RWPE1 (cell line): ENCODE data around the gene ZSWIM3.

ENCODE experiments used
- CTCF ChIA-PET: fragments of 350-600 bp; sonication (Branson Sonifier 250); formaldehyde crosslinking; extraction: SDS; loops from one replicate; lab custom pipeline; 2021; lab: Yijun Ruan, JAX
- POLR2A ChIA-PET: fragments of 400-600 bp; formaldehyde crosslinking; extraction: SDS; loops from one replicate; lab custom pipeline; 2020; ENCODE audit warnings: antibody characterized with exemption; ENCODE audit not compliant: low non-redundant PET; lab: Yijun Ruan, JAX
- DNase-seq: peaks from one replicate; pipeline ENCODE4 v3.0.0; 2012; ENCODE audit warnings: low spot score
- H3K27ac ChIP-seq: fragments of 450-650 bp; 2 replicates; pipeline ENCODE4 v1.5.1; 2017
- TF ChIP-seq, protein P1 (sequence below): fragments of 450-650 bp; conservative IDR thresholded peaks from 2 replicates; pipeline ENCODE4 v1.5.1; 2017; ENCODE audit warnings: low read depth, mild to moderate bottlenecking

ZSWIM3 gene

DNA sequence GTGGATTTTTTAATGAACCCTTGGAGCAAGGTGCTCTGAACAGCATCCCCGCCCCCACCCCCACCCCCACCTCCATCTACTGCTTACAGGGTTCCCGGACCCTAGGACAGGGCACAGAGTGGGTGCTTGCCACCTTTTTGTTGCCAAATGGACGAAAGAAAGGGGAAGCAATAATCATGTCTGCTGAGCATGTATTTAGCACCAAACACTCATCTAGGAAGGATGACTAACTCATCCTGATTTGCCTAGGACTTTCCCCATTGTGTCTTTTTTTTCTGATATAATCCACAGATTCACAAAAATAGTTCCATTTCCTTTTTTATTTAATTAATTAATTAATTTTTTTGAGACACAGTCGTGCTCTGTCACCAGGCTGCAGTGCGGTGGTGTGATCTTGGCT lies 55.7 kb downstream of the ZSWIM3 start:
- CTCF ChIA-PET, result no interaction called here
- TF ChIP-seq, protein P1, sequence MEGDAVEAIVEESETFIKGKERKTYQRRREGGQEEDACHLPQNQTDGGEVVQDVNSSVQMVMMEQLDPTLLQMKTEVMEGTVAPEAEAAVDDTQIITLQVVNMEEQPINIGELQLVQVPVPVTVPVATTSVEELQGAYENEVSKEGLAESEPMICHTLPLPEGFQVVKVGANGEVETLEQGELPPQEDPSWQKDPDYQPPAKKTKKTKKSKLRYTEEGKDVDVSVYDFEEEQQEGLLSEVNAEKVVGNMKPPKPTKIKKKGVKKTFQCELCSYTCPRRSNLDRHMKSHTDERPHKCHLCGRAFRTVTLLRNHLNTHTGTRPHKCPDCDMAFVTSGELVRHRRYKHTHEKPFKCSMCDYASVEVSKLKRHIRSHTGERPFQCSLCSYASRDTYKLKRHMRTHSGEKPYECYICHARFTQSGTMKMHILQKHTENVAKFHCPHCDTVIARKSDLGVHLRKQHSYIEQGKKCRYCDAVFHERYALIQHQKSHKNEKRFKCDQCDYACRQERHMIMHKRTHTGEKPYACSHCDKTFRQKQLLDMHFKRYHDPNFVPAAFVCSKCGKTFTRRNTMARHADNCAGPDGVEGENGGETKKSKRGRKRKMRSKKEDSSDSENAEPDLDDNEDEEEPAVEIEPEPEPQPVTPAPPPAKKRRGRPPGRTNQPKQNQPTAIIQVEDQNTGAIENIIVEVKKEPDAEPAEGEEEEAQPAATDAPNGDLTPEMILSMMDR, result no peak
- DNase-seq, result no peak
- H3K27ac ChIP-seq, result peak overlapping the region; percentile 79
- POLR2A ChIA-PET, result no interaction called here

DNA sequence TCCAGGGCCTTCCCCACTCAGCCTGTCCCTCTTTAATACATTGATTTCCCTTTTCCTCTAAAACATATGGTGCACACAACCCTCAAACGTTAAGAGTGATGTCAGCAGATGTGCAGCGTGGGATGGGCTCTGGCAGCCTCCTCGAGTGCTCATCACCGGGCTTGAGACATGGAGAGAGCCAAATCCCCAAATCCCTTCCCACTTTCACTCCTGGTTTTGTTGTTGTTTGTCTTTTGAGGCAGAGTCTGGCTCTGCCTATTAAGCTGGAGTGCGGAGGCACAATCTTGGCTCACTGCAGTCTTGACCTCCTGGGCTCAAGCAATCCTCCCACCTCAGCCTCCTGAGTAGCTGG lies 60.4 kb downstream of the ZSWIM3 start:
- DNase-seq, result no peak
- H3K27ac ChIP-seq, result 0 out of 2 replicates have a peak overlapping the region, but pooled peaks have one; percentile 1
- TF ChIP-seq, protein P1, result no peak
- ChIA-PET POLR2A (no interaction called here), CTCF (interaction anchor here (0.7 kb wide), 1 partner anchor 624 kb away, joined by 3 read pairs; no protein-coding TSS in a partner anchor)

DNA sequence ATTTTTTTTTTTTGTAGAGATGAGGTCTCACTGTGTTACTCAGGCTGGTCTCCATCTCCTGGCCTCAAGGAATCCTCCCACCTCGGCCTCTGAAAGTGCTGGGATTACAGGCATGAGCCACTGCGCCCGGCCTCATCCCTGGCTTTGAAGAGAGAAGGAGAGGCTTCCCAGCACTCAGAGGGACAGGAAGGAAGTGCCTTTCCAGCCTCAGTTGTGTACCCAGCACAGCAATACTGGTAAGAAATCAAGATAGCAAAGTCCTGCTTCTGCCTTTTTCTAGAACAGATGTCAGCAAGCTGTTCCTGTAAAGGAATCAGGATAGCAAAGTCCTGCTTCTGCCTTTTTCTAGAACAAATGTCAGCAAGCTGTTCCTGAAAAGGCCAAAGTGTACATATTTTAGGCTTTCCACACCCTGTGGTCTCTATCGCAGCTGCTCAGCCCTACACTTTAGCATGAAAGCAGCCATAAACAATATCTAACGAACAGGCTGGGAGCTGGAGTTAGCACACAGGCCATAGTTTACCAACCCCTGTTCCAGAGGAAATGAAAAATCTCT lies 60.8 kb downstream of the ZSWIM3 start:
- CTCF ChIA-PET, result no interaction called here
- H3K27ac ChIP-seq, result 0 out of 2 replicates have a peak overlapping the region, but pooled peaks have one; percentile 1
- DNase-seq, result no peak
- TF ChIP-seq, protein P1, result no peak
- POLR2A ChIA-PET, result no interaction called here

DNA sequence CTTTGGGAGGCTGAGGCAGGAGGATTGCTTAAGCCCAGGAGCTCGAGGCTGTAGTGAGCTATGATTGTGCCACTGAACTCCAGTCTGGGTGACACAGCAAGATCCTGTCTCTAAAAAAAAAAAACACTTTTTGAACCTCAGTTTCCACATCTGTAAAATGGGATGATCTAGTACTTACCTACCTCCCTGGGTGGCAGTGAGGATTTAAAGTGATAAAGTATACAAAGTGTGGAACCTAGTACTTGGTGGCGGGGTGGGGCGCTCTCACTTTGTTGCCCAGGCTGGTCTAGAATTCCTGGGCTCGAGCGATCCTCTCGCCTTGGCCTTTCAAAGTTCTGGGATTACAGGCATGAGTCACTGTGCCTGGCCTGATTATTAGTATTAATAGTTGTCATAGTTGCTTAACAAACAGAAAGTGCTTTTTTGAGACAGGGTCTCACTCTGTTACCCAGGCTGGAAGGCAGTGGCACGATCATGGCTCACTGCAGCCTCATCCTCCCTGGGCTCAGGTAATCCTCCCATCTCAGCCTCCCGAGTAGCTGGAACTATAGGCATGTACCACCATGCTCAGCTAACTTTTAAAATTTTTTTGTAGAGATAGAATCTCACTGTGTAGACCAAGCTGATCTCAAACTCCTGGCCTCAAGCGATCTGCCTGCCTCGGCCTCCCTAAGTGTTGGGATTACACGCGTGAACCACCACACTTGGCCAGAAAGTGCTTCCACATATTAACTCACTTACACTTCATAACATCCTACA lies 61.5 kb downstream of the ZSWIM3 start:
- no peak overlapping the region for H3K27ac ChIP-seq
- ChIA-PET CTCF (no interaction called here), POLR2A (interaction anchor here (2.5 kb wide), 1 partner anchor 15 kb away, joined by 15 read pairs; the partner anchor contains the start of gene PCIF1)
- TF ChIP-seq, protein P1, result no peak
- no peak for DNase-seq

DNA sequence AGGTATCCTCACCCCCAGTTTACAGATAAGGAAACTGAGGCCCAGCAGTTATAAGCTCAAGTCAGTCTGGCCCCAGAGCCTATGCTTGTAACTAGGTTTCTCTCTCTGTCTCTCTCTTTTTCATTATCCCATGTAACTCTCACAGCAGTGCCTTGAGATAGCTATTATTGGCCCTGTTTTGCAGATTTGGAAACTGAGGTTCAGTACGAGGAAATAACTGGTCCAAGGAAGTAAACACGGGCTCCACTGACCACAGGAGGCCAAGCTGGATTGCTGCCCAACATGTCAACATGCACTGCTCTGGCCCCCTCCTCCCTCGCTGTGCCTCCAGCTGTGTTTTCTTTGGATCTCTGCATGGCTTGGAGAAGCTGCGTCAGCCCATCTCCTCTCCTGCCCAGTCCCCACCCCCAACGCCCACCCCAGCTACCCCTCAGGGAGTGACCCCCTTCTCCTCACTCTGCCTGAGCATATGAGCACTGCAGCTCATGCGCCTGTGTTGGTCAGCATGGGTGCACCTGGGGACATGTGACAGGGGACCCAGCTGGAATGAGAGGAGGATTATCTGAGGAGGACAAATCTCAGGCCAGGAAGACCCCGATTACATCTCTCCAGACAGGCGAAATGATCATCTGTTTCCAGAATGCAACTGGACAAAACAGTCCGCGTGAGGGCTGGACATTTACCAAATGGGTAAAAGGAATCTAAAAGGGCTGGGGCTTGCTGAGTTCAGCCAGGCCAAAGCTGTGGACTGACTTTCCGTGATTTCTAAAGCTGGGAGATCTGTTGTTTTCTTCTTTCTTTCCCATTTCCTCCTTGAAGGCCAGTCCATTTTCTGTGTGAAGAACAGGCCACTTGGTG lies 62.4 kb downstream of the ZSWIM3 start:
- no peak overlapping the region for H3K27ac ChIP-seq
- no peak for DNase-seq
- TF ChIP-seq, protein P1, result no peak
- ChIA-PET POLR2A (interaction anchor here (2.5 kb wide), 1 partner anchor 14 kb away, joined by 15 read pairs; the partner anchor contains the start of gene PCIF1), CTCF (no interaction called here)
